Measurements from ENCODE around the gene BCR. TPM values are rescaled to one million over a fixed set of nuclear protein-coding genes. Genes with fewer than 3 reads are reported as not detected.
A peak's percentile ranks its signal among the peaks of the same experiment; 100 is the strongest.

The BCR gene
- total RNA-seq, 2 donors from 2014 or later = 27.0 to 41.3 TPM

DNA sequence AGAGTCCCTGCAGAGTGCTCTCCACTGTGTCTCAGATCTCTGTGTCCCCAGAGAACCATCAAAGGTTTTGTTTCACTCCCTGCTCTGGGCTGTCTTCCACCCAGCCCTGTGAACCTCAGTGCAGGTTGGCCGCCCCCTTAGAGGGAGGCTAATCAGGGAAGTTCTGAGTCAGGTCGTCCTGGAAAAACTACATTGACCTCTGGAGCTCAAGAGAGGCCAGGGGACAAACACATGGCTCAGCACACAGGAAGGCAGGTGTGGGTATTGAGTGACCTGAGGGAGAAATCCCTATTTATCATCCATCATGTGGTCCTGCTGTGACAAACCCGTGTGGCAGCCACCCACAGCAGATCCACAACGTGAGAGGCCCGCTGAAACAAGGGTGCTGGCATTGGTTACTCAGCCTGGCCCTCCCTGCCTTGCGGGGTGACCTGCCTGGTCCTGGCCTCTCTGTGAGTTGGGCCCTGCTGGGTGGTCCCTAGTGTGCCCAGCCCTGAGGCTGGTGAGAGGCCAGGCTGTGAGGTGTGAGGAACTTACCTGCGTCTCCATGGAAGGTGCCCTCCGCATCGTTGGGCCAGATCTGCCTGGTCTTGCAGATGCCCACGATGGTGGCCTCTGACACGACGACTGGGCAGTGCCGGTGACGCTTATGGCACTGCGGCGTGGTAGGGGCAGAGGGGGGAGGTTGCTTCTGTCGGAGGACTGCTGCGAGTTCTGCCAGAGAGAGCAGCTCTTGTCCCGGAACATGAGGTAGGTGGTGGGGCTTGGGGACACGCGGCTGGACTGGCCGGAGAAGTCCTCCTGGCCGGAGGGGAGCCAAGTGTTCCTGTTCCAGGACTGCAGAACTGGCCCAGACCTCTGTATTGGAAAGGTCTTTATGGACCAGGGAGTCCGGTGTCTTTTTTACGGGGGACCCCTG, 669 bp upstream of the BCR start:
- Histone ChIP-seq H3K36me3 (no peaks in the 10 kb centered on the region), H3K4me1 (peaks cover 0 to 53% of the 10 kb centered on the region in 2 donors)
- TF ChIP-seq, protein P1, sequence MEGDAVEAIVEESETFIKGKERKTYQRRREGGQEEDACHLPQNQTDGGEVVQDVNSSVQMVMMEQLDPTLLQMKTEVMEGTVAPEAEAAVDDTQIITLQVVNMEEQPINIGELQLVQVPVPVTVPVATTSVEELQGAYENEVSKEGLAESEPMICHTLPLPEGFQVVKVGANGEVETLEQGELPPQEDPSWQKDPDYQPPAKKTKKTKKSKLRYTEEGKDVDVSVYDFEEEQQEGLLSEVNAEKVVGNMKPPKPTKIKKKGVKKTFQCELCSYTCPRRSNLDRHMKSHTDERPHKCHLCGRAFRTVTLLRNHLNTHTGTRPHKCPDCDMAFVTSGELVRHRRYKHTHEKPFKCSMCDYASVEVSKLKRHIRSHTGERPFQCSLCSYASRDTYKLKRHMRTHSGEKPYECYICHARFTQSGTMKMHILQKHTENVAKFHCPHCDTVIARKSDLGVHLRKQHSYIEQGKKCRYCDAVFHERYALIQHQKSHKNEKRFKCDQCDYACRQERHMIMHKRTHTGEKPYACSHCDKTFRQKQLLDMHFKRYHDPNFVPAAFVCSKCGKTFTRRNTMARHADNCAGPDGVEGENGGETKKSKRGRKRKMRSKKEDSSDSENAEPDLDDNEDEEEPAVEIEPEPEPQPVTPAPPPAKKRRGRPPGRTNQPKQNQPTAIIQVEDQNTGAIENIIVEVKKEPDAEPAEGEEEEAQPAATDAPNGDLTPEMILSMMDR (IDR thresholded peaks at IDR 0.05) = no peak

DNA sequence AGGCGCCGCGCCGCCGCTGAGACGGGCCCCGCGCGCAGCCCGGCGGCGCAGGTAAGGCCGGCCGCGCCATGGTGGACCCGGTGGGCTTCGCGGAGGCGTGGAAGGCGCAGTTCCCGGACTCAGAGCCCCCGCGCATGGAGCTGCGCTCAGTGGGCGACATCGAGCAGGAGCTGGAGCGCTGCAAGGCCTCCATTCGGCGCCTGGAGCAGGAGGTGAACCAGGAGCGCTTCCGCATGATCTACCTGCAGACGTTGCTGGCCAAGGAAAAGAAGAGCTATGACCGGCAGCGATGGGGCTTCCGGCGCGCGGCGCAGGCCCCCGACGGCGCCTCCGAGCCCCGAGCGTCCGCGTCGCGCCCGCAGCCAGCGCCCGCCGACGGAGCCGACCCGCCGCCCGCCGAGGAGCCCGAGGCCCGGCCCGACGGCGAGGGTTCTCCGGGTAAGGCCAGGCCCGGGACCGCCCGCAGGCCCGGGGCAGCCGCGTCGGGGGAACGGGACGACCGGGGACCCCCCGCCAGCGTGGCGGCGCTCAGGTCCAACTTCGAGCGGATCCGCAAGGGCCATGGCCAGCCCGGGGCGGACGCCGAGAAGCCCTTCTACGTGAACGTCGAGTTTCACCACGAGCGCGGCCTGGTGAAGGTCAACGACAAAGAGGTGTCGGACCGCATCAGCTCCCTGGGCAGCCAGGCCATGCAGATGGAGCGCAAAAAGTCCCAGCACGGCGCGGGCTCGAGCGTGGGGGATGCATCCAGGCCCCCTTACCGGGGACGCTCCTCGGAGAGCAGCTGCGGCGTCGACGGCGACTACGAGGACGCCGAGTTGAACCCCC, 798 bp downstream of the BCR start:
- H3K36me3 ChIP-seq = no peaks in the 10 kb centered on the region
- peak overlapping the region; percentile 67 to 70 for H3K4me3 ChIP-seq
- no peak for DNase-seq (ENCODE audit: low spot score)
- H3K27ac ChIP-seq = peak overlapping the region; percentile 25 to 57
- TF ChIP-seq, protein P1 (IDR thresholded peaks at IDR 0.05) = no peak
- H3K9me3 ChIP-seq = peaks cover 0 to 7% of the 10 kb centered on the region in 2 donors
- H3K27me3 ChIP-seq = no peaks in the 10 kb centered on the region
- H3K4me1 ChIP-seq = peaks cover 0 to 57% of the 10 kb centered on the region in 2 donors

More for the DNA sequence above, 669 bp upstream of the BCR start:
- Histone ChIP-seq H3K27me3 (no peaks in the 10 kb centered on the region), H3K4me3 (peak overlapping the region; percentile 67 to 70), H3K9me3 (peaks cover 0 to 9% of the 10 kb centered on the region in 2 donors), H3K27ac (peak overlapping the region; percentile 51 to 77)
- no peak for DNase-seq (ENCODE audit: low spot score)

DNA sequence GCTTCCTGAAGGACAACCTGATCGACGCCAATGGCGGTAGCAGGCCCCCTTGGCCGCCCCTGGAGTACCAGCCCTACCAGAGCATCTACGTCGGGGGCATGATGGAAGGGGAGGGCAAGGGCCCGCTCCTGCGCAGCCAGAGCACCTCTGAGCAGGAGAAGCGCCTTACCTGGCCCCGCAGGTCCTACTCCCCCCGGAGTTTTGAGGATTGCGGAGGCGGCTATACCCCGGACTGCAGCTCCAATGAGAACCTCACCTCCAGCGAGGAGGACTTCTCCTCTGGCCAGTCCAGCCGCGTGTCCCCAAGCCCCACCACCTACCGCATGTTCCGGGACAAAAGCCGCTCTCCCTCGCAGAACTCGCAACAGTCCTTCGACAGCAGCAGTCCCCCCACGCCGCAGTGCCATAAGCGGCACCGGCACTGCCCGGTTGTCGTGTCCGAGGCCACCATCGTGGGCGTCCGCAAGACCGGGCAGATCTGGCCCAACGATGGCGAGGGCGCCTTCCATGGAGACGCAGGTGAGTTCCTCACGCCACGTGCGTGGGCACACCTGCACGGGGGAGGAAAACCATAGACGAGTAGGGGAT, 1.5 kb downstream of the BCR start:
- no peaks in the 10 kb centered on the region for H3K27me3 ChIP-seq
- peak overlapping the region in 1 of 2 donors; percentile 31 for H3K27ac ChIP-seq
- TF ChIP-seq, protein P1 (IDR thresholded peaks at IDR 0.05) = no peak
- no peaks in the 10 kb centered on the region for H3K9me3 ChIP-seq
- peak overlapping the region; percentile 67 to 70 for H3K4me3 ChIP-seq
- DNase-seq (ENCODE audit: low spot score) = no peak
- no peaks in the 10 kb centered on the region for H3K36me3 ChIP-seq
- H3K4me1 ChIP-seq = peaks cover 0 to 57% of the 10 kb centered on the region in 2 donors

DNA sequence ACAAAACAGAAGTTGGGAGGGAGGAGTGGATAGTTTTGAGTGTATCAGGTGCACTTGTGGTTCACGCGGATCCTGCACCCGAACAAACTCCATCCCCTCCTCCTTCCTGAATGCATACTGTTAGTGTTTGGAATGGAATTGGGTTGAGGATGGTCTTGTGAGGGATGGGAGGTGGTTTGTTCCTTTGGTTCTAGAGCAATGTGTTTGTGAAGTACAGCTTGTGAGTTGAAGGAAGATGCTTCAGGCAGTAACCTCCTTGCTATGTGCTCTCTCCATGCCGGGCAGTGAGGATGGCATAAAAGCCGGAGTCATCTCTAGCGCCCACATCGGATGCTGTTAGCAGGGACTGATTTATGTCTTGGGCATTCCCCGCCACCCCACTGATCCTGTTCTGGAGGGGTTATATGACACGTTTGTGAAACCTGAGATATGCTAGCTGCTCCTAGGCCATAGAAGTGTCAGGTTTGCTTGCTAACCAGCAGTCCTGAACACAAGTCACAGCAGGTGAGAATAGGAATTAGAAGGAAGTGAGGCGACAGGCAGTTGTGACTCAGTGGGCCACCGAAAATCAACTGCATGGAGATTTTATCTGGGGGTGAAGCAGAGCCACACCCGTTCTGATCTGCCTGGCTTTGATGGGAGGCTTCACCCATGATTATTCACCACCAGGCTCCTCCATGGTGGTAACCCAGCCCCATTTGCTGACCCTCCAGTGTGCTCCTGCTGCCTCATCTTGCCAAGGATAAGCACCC, 2.2 kb downstream of the BCR start:
- Histone ChIP-seq H3K4me1 (peaks cover 0 to 57% of the 10 kb centered on the region in 2 donors), H3K4me3 (peak overlapping the region; percentile 67 to 70), H3K36me3 (no peaks in the 10 kb centered on the region), H3K27ac (peak overlapping the region in 1 of 2 donors; percentile 31), H3K9me3 (no peaks in the 10 kb centered on the region), H3K27me3 (no peaks in the 10 kb centered on the region)
- no peak for DNase-seq (ENCODE audit: low spot score)
- TF ChIP-seq, protein P1 (IDR thresholded peaks at IDR 0.05) = no peak

Data from right atrium auricular region (tissue), 2 donors.